SK-N-MC (cell line): ENCODE measurements around the gene ZYX.

Experiments used
- DNase-seq: peaks from one replicate; pipeline ENCODE4 v3.0.0-alpha.2; 2011; ENCODE audit warnings: low read depth, low spot score
- H3K27ac ChIP-seq: fragments of 200-600 bp; sonication (generic); 2 replicates; pipeline ENCODE4 v1.5.1; 2016; ENCODE audit warnings: mixed run types
- H3K36me3 ChIP-seq: fragments of 200-600 bp; sonication (generic); 2 replicates; pipeline ENCODE4 v1.6.1; 2017; ENCODE audit warnings: antibody characterized with exemption, low read length, mixed read lengths; ENCODE audit not compliant: insufficient read depth
- H3K4me3 ChIP-seq: fragments of 200-600 bp; sonication (generic); 2 replicates; pipeline ENCODE4 v1.5.1; 2016
- H3K9ac ChIP-seq: fragments of 200-600 bp; sonication (generic); 2 replicates; pipeline ENCODE4 v1.8.0; 2017; ENCODE audit warnings: mixed run types, mixed read lengths; ENCODE audit not compliant: insufficient read length
- H3K9me3 ChIP-seq: fragments of 200-600 bp; sonication (generic); 2 replicates; pipeline ENCODE4 v1.6.1; 2017; ENCODE audit warnings: low read depth, mild to moderate bottlenecking, antibody characterized with exemption, low read length, moderate library complexity, mixed read lengths
- EZH2 ChIP-seq: fragments of 200-600 bp; sonication (generic); IDR thresholded peaks from one replicate; pipeline ENCODE4 v1.6.1; 2017; ENCODE audit warnings: antibody characterized with exemption
- FOXP2 ChIP-seq: optimal IDR thresholded peaks from 2 replicates; pipeline ENCODE3; 2011; ENCODE audit warnings: mild to moderate bottlenecking, moderate library complexity; ENCODE audit not compliant: insufficient read depth; ENCODE audit errors: extremely low read length, control extremely low read depth
- POLR2AphosphoS5 ChIP-seq: IDR thresholded peaks from 2 replicates; pipeline ENCODE4 v1.6.1; 2012; ENCODE audit warnings: mild to moderate bottlenecking, low read depth, low read length, borderline replicate concordance

ZYX gene

DNA sequence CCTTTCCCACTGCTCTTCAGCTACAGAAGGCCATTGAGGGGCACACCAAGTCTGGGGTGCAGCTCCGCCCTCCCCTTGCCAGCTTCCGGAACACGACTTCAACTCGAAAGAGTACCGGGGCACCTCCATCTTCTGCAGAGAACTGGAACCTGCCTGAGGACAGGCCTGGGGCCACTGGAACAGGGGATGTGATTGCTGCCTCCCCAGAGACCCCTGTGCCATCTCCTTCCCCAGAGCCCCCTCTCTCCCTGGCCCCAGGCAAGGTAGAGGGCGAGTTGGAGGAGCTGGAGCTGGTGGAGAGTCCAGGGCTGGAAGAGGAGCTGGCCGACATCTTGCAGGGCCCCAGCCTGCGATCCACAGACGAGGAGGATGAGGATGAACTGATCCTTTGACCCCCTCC, 29.6 kb upstream of the ZYX start:
- Histone ChIP-seq H3K4me3 (no peak overlapping the region), H3K9ac (no peak overlapping the region), H3K9me3 (no peaks in the 10 kb centered on the region), H3K27ac (no peak overlapping the region), H3K36me3 (no peaks in the 10 kb centered on the region)
- TF ChIP-seq POLR2AphosphoS5 (no peak), EZH2 (no peak), FOXP2 (no peak)
- no peak for DNase-seq

GRCh38 chr7:143352531-143353002, 28.6 kb upstream of the ZYX start:
- Histone ChIP-seq H3K9ac (no peak overlapping the region), H3K4me3 (no peak overlapping the region), H3K36me3 (no peaks in the 10 kb centered on the region), H3K9me3 (no peaks in the 10 kb centered on the region), H3K27ac (no peak overlapping the region)
- DNase-seq: no peak
- no peak for TF ChIP-seq POLR2AphosphoS5
- no peak for TF ChIP-seq EZH2
- no peak for TF ChIP-seq FOXP2

GRCh38 chr7:143354376-143354775, 26.8 kb upstream of the ZYX start:
- H3K9me3 ChIP-seq: no peaks in the 10 kb centered on the region
- no peak for DNase-seq
- H3K27ac ChIP-seq: no peak overlapping the region
- H3K4me3 ChIP-seq: no peak overlapping the region
- H3K36me3 ChIP-seq: no peaks in the 10 kb centered on the region
- TF ChIP-seq FOXP2 (no peak), EZH2 (no peak), POLR2AphosphoS5 (no peak)
- no peak overlapping the region for H3K9ac ChIP-seq

GRCh38 chr7:143354965-143355364, 26.2 kb upstream of the ZYX start:
- TF ChIP-seq EZH2: no peak
- no peak for TF ChIP-seq POLR2AphosphoS5
- TF ChIP-seq FOXP2: no peak
- no peak overlapping the region for H3K9ac ChIP-seq
- no peaks in the 10 kb centered on the region for H3K36me3 ChIP-seq
- no peak overlapping the region for H3K27ac ChIP-seq
- no peaks in the 10 kb centered on the region for H3K9me3 ChIP-seq
- DNase-seq: no peak
- H3K4me3 ChIP-seq: no peak overlapping the region

GRCh38 chr7:143355450-143356385, 25.4 kb upstream of the ZYX start:
- Histone ChIP-seq H3K27ac (no peak overlapping the region), H3K9ac (no peak overlapping the region), H3K4me3 (no peak overlapping the region), H3K9me3 (no peaks in the 10 kb centered on the region), H3K36me3 (no peaks in the 10 kb centered on the region)
- no peak for DNase-seq
- TF ChIP-seq FOXP2 (no peak), EZH2 (no peak), POLR2AphosphoS5 (no peak)

DNA sequence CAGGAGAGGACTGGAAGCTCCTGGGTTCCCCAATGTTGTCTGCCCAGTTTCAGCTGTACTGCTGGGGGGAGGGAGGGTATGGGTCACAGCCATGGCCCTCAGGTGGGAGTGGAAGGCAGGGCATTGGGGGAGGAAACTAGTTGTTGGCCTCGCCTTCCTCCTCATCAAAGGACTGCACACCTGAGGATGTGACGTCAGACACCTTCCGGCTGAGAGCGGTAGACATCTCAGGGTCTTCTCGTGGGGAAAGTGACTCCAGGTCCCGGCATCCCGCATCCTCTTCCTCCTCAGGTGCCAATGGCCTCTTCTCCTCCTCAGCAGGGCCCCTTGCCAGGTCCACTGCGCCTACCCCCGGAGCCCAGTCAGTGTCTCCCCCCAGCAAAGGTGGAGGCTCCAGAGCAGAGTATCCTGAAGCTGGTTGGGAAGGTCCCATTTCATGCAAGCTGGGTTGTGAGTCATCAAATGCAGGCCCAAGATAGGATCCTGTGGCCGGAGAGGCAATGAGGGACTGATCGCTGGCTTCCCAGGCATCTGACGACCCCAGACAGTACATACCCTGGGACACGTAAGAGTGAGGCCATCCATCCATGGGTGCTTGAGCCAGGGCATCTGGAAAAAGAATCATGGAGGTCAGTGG, 24.6 kb upstream of the ZYX start:
- Histone ChIP-seq H3K36me3 (no peaks in the 10 kb centered on the region), H3K9ac (no peak overlapping the region), H3K9me3 (no peaks in the 10 kb centered on the region), H3K4me3 (no peak overlapping the region), H3K27ac (no peak overlapping the region)
- TF ChIP-seq FOXP2 (no peak), EZH2 (no peak), POLR2AphosphoS5 (no peak)
- DNase-seq: no peak

DNA sequence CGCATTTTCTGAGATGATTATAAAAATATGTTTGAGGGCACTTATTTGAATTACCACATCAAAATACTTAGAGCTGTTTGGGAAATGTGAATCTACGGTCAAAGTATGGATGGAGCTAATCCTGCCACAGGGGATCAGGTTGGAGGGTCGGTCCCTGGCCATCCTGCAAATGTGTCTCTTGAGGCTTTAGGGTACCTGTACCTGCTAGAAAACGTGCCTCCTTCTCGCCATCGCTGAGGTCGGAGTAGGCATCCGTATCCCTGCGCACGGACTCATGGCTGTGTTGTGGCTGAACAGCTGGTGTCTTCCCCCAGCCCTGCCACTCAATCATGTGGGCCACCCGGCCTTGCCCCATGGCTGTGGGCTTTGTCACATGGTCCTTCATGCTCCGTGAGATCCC, 22.5 kb upstream of the ZYX start:
- DNase-seq: no peak
- H3K9ac ChIP-seq: no peak overlapping the region
- H3K27ac ChIP-seq: no peak overlapping the region
- TF ChIP-seq FOXP2 (no peak), EZH2 (no peak), POLR2AphosphoS5 (no peak)
- no peaks in the 10 kb centered on the region for H3K9me3 ChIP-seq
- no peaks in the 10 kb centered on the region for H3K36me3 ChIP-seq
- H3K4me3 ChIP-seq: no peak overlapping the region

- H3K9me3 ChIP-seq: no peaks in the 10 kb centered on the region
- H3K36me3 ChIP-seq: no peaks in the 10 kb centered on the region
- no peak for TF ChIP-seq EZH2
- TF ChIP-seq FOXP2: no peak
- no peak for TF ChIP-seq POLR2AphosphoS5
- H3K27ac ChIP-seq: no peak overlapping the region
- DNase-seq: no peak
- no peak overlapping the region for H3K4me3 ChIP-seq
- H3K9ac ChIP-seq: no peak overlapping the region
These were observed 21.3 kb upstream of the ZYX start for GRCh38 chr7:143359771-143360353.
